ENCODE data around the gene EVI2A. TPM values are rescaled to one million over a fixed set of nuclear protein-coding genes. Genes with fewer than 3 reads are reported as not detected.

Gene EVI2A
- total RNA-seq, 1 experiment from 2014 or later: not detected

GRCh38 chr17:31357839-31358394 lies 36.5 kb upstream of the EVI2A start:
- RAD21 ChIA-PET (ENCODE audit: low non-redundant PET in 1 of 2, low total read pairs in 2 of 2, uncharacterized antibody in 2 of 2, unreplicated experiment in 2 of 2): no interaction called here
- no peak for DNase-seq (ENCODE audit: low read depth, low spot score)

DNA sequence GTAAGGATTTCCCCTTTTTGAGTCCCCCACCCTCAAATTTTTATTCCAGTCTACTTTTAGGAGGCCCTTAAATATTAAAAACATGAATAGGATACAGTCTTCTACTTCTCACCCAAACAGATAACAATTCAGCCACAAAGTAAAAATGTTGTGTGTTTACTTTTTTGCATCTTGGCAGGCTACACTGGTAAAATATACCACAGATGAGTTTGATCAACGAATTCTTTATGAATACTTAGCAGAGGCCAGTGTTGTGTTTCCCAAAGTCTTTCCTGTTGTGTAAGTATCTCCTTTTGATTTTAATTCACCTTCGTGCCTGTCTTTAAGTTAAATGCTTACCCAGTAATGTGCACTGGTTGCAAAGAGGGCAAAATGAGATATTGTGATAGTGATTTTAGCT lies 35.7 kb upstream of the EVI2A start:
- ATAC-seq (no peak), DNase-seq (ENCODE audit: low read depth, low spot score) (no peak)
- H3K4me1 ChIP-seq (ENCODE audit: control insufficient read depth in 1 of 2, insufficient read depth in 2 of 2, low read length in 2 of 2): no peaks in the 10 kb centered on the region
- H4K20me1 ChIP-seq (ENCODE audit: insufficient read depth): no peaks in the 10 kb centered on the region
- no peaks in the 10 kb centered on the region for H3K9me3 ChIP-seq (ENCODE audit: control insufficient read depth in 1 of 2, insufficient read depth in 1 of 2, low read depth in 1 of 2, low read length in 2 of 2)
- BruUV-seq (replicated peaks): no TSS peak
- ChIA-PET RAD21 (ENCODE audit: low non-redundant PET in 1 of 2, low total read pairs in 2 of 2, uncharacterized antibody in 2 of 2, unreplicated experiment in 2 of 2) (no interaction called here), CTCF (no interaction called here), POLR2A (no interaction called here)
- H3K4me3 ChIP-seq (replicated peaks in 1 of 2; ENCODE audit: low read depth in 1 of 2, low read length in 2 of 2): no peak overlapping the region
- no peaks in the 10 kb centered on the region for H3K79me2 ChIP-seq (ENCODE audit: insufficient read depth, low read length)
- H3K9ac ChIP-seq (ENCODE audit: low read length): no peak overlapping the region
- no peaks in the 10 kb centered on the region for H3K27me3 ChIP-seq (ENCODE audit: insufficient read depth, low read length)
- H3K36me3 ChIP-seq (ENCODE audit: control insufficient read depth in 1 of 2, insufficient read depth in 2 of 2, low read length in 2 of 2): peaks cover 22 to 23% of the 10 kb centered on the region in 2 experiments
- intact Hi-C loops (cut with micrococcal nuclease): no loop called here
- no peak overlapping the region for H3K27ac ChIP-seq (ENCODE audit: low read depth, low read length)
- no peak overlapping the region for H3K4me2 ChIP-seq (ENCODE audit: low read length)
- H2AFZ ChIP-seq (ENCODE audit: low read depth, low read length, poor library complexity, severe bottlenecking): no peak overlapping the region
- no peaks in the 10 kb centered on the region for H3K9me2 ChIP-seq (ENCODE audit: insufficient read depth)
- TF ChIP-seq POLR2A (IDR thresholded peaks at IDR 0.05; ENCODE audit: borderline replicate concordance, extremely low read depth, insufficient read depth, insufficient read length): no peak
- TF ChIP-seq CEBPB (IDR thresholded peaks at IDR 0.05; ENCODE audit: low read depth): no peak
- no peak for TF ChIP-seq ATF3 (IDR thresholded peaks at IDR 0.05)
- TF ChIP-seq SP1 (IDR thresholded peaks at IDR 0.05; ENCODE audit: low read depth): no peak
- TF ChIP-seq EZH2 (IDR thresholded peaks at IDR 0.05): no peak
- TF ChIP-seq ELF1 (IDR thresholded peaks at IDR 0.05; ENCODE audit: borderline replicate concordance, low read depth): no peak
- TF ChIP-seq ZFX (IDR thresholded peaks at IDR 0.05): no peak
- TF ChIP-seq, protein P1, sequence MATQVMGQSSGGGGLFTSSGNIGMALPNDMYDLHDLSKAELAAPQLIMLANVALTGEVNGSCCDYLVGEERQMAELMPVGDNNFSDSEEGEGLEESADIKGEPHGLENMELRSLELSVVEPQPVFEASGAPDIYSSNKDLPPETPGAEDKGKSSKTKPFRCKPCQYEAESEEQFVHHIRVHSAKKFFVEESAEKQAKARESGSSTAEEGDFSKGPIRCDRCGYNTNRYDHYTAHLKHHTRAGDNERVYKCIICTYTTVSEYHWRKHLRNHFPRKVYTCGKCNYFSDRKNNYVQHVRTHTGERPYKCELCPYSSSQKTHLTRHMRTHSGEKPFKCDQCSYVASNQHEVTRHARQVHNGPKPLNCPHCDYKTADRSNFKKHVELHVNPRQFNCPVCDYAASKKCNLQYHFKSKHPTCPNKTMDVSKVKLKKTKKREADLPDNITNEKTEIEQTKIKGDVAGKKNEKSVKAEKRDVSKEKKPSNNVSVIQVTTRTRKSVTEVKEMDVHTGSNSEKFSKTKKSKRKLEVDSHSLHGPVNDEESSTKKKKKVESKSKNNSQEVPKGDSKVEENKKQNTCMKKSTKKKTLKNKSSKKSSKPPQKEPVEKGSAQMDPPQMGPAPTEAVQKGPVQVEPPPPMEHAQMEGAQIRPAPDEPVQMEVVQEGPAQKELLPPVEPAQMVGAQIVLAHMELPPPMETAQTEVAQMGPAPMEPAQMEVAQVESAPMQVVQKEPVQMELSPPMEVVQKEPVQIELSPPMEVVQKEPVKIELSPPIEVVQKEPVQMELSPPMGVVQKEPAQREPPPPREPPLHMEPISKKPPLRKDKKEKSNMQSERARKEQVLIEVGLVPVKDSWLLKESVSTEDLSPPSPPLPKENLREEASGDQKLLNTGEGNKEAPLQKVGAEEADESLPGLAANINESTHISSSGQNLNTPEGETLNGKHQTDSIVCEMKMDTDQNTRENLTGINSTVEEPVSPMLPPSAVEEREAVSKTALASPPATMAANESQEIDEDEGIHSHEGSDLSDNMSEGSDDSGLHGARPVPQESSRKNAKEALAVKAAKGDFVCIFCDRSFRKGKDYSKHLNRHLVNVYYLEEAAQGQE (IDR thresholded peaks at IDR 0.05; ENCODE audit: low read depth): no peak
- TF ChIP-seq CBX3 (IDR thresholded peaks at IDR 0.05; ENCODE audit: low read depth): no peak
- TF ChIP-seq, protein P2, sequence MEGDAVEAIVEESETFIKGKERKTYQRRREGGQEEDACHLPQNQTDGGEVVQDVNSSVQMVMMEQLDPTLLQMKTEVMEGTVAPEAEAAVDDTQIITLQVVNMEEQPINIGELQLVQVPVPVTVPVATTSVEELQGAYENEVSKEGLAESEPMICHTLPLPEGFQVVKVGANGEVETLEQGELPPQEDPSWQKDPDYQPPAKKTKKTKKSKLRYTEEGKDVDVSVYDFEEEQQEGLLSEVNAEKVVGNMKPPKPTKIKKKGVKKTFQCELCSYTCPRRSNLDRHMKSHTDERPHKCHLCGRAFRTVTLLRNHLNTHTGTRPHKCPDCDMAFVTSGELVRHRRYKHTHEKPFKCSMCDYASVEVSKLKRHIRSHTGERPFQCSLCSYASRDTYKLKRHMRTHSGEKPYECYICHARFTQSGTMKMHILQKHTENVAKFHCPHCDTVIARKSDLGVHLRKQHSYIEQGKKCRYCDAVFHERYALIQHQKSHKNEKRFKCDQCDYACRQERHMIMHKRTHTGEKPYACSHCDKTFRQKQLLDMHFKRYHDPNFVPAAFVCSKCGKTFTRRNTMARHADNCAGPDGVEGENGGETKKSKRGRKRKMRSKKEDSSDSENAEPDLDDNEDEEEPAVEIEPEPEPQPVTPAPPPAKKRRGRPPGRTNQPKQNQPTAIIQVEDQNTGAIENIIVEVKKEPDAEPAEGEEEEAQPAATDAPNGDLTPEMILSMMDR (IDR thresholded peaks at IDR 0.05 in 2 of 3, conservative IDR thresholded peaks at IDR 0.05 in 1 of 3; ENCODE audit: borderline replicate concordance in 1 of 3, insufficient read depth in 1 of 3, low read depth in 2 of 3, low read length in 2 of 3): no peak

More at GRCh38 chr17:31357839-31358394, 36.5 kb upstream of the EVI2A start:
- H3K4me1 ChIP-seq (ENCODE audit: control insufficient read depth in 1 of 2, insufficient read depth in 2 of 2, low read length in 2 of 2): no peaks in the 10 kb centered on the region
- TF ChIP-seq CBX3 (IDR thresholded peaks at IDR 0.05; ENCODE audit: low read depth): no peak
- no peak for TF ChIP-seq EZH2 (IDR thresholded peaks at IDR 0.05)
- TF ChIP-seq, protein P3, sequence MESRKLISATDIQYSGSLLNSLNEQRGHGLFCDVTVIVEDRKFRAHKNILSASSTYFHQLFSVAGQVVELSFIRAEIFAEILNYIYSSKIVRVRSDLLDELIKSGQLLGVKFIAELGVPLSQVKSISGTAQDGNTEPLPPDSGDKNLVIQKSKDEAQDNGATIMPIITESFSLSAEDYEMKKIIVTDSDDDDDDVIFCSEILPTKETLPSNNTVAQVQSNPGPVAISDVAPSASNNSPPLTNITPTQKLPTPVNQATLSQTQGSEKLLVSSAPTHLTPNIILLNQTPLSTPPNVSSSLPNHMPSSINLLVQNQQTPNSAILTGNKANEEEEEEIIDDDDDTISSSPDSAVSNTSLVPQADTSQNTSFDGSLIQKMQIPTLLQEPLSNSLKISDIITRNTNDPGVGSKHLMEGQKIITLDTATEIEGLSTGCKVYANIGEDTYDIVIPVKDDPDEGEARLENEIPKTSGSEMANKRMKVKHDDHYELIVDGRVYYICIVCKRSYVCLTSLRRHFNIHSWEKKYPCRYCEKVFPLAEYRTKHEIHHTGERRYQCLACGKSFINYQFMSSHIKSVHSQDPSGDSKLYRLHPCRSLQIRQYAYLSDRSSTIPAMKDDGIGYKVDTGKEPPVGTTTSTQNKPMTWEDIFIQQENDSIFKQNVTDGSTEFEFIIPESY (IDR thresholded peaks at IDR 0.05; ENCODE audit: extremely low read depth, insufficient replicate concordance, low read length): no peak
- TF ChIP-seq FOSL1 (IDR thresholded peaks at IDR 0.05; ENCODE audit: low read depth): no peak
- H3K27ac ChIP-seq (ENCODE audit: low read depth, low read length): no peak overlapping the region
- intact Hi-C loops (cut with micrococcal nuclease): no loop called here
- H4K20me1 ChIP-seq (ENCODE audit: insufficient read depth): no peaks in the 10 kb centered on the region
- no TSS peak for BruUV-seq (replicated peaks)
- POLR2A ChIA-PET: no interaction called here
- CTCF ChIA-PET: no interaction called here
- no peak overlapping the region for H2AFZ ChIP-seq (ENCODE audit: low read depth, low read length, poor library complexity, severe bottlenecking)
- no peaks in the 10 kb centered on the region for H3K79me2 ChIP-seq (ENCODE audit: insufficient read depth, low read length)
- ATAC-seq: no peak
- peaks cover 15 to 22% of the 10 kb centered on the region in 2 experiments for H3K36me3 ChIP-seq (ENCODE audit: control insufficient read depth in 1 of 2, insufficient read depth in 2 of 2, low read length in 2 of 2)
- H3K9me2 ChIP-seq (ENCODE audit: insufficient read depth): no peaks in the 10 kb centered on the region
- no peaks in the 10 kb centered on the region for H3K9me3 ChIP-seq (ENCODE audit: control insufficient read depth in 1 of 2, insufficient read depth in 1 of 2, low read depth in 1 of 2, low read length in 2 of 2)
- no peak overlapping the region for H3K9ac ChIP-seq (ENCODE audit: low read length)
- H3K27me3 ChIP-seq (ENCODE audit: insufficient read depth, low read length): no peaks in the 10 kb centered on the region
- H3K4me2 ChIP-seq (ENCODE audit: low read length): no peak overlapping the region
- no peak overlapping the region for H3K4me3 ChIP-seq (replicated peaks in 1 of 2; ENCODE audit: low read depth in 1 of 2, low read length in 2 of 2)
